ENCODE results near the gene LRRC61. TPM values are rescaled to one million over a fixed set of nuclear protein-coding genes. Genes with fewer than 3 reads are reported as not detected.

Gene LRRC61
- total and polyA plus RNA-seq, 10 donors: 4.2 to 21.7 (median 11.4) TPM

GRCh38 chr7:150329331-150330120 lies 6.4 kb downstream of the LRRC61 start:
- Histone ChIP-seq H3K27me3 (replicated peaks in 1 of 7) (no peaks in the 10 kb centered on the region), H3K9me3 (no peaks in the 10 kb centered on the region), H3K27ac (no peak overlapping the region), H3K36me3 (peaks cover 0 to 80% (median 32%) of the 10 kb centered on the region in 6 donors), H3K4me1 (peaks cover 0 to 15% (median 9%) of the 10 kb centered on the region in 6 donors), H3K4me3 (no peak overlapping the region)
- TF ChIP-seq CTCF (IDR thresholded peaks at IDR 0.05 in 8 of 11, conservative IDR thresholded peaks at IDR 0.05 in 3 of 11): no peak
- TF ChIP-seq POLR2AphosphoS5 (IDR thresholded peaks at IDR 0.05): no peak
- no peak for TF ChIP-seq POLR2A (IDR thresholded peaks at IDR 0.05)
- intact Hi-C loops (cut with DNase I; ENCODE audit: low total_unique reads): no loop called here
- DNase-seq: no peak
- WGBS, 5 donors: 80 to 89% (median 87%) methylated on average over 20 to 22 of the region's 22 CpGs

DNA sequence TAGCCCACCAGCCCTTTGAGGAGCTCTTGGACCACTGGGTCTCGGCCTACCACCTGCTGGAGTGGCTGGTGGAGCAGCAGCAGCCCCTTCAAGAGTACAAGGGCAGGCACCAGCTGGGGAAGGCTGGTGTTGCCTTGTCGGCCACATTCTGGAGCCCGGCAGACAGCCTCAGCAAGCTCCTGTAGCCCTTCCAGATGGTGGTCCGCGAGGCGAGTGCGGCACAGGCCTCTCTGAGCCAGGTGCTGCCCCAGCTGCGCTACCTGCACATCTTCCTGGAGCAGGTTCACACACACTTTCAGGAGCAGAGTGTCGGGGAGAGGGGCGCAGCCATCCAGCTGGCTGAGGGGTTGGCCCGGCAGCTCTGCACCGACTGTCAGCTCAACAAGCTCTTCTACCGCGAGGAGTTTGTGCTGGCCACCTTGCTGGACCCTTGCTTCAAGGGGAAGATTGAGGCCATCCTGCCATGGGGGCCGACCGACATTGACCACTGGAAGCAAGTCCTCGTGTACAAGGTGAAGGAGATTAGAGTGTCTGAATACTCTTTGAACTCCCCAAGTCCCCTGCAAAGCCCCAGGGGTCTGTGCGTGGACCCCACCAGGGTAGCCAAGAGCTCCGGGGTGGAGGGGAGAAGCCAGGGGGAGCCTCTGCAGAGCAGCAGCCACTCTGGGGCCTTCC lies 7.2 kb downstream of the LRRC61 start:
- H3K4me1 ChIP-seq: peaks cover 0 to 11% (median 2%) of the 10 kb centered on the region in 6 donors
- no peak overlapping the region for H3K4me3 ChIP-seq
- H3K27ac ChIP-seq: no peak overlapping the region
- 93 to 100% (median 96%) methylated on average over 3 to 19 of the region's 19 CpGs for WGBS, 5 donors
- no peaks in the 10 kb centered on the region for H3K27me3 ChIP-seq (replicated peaks in 1 of 7)
- intact Hi-C loops (cut with DNase I; ENCODE audit: low total_unique reads): no loop called here
- TF ChIP-seq POLR2A (IDR thresholded peaks at IDR 0.05): no peak
- TF ChIP-seq POLR2AphosphoS5 (IDR thresholded peaks at IDR 0.05): peak in 1 of 3 donors; percentile 17
- no peak for DNase-seq
- no peaks in the 10 kb centered on the region for H3K9me3 ChIP-seq
- H3K36me3 ChIP-seq: peaks cover 0 to 80% (median 31%) of the 10 kb centered on the region in 6 donors

GRCh38 chr7:150332852-150333635 lies 9.9 kb downstream of the LRRC61 start:
- no peak for DNase-seq
- intact Hi-C loops (cut with DNase I; ENCODE audit: low total_unique reads): no loop called here
- Histone ChIP-seq H3K36me3 (peaks cover 0 to 69% (median 36%) of the 10 kb centered on the region in 6 donors), H3K27ac (no peak overlapping the region), H3K27me3 (replicated peaks in 1 of 7) (no peaks in the 10 kb centered on the region), H3K4me1 (peaks cover 0 to 12% (median 3%) of the 10 kb centered on the region in 6 donors), H3K9me3 (no peaks in the 10 kb centered on the region), H3K4me3 (no peak overlapping the region)
- TF ChIP-seq POLR2AphosphoS5 (IDR thresholded peaks at IDR 0.05): no peak
- no peak for TF ChIP-seq CTCF (IDR thresholded peaks at IDR 0.05 in 8 of 11, conservative IDR thresholded peaks at IDR 0.05 in 3 of 11)
- WGBS, 5 donors: 92 to 95% (median 94%) methylated on average over 18 of the region's 18 CpGs

DNA sequence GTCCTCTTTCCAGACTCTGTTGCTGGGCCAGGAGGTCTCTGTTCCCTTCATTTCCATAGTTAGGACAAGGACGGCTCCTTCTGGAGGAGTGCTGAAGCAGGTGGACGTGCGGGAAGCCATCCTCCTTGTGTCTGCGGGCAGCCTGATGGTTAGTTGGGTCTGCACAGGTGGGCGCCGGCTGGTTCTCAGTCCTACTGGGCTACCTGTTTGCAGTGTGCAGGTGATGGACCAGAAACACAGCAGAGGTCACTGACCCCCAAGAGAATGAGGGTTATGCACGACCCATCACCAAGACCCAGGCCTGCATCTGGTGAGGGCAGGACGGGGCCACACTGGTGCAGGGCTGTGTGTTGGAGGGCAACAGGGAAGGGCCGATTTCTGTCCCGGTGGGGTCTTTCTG lies 10.5 kb downstream of the LRRC61 start:
- intact Hi-C loops (cut with DNase I; ENCODE audit: low total_unique reads): no loop called here
- Histone ChIP-seq H3K4me3 (no peak overlapping the region), H3K27me3 (replicated peaks in 1 of 7) (no peaks in the 10 kb centered on the region), H3K27ac (no peak overlapping the region), H3K9me3 (no peaks in the 10 kb centered on the region), H3K36me3 (peaks cover 0 to 69% (median 35%) of the 10 kb centered on the region in 6 donors), H3K4me1 (peaks cover 0 to 19% (median 5%) of the 10 kb centered on the region in 6 donors)
- TF ChIP-seq CTCF (IDR thresholded peaks at IDR 0.05 in 8 of 11, conservative IDR thresholded peaks at IDR 0.05 in 3 of 11) (no peak), POLR2A (IDR thresholded peaks at IDR 0.05) (no peak), POLR2AphosphoS5 (IDR thresholded peaks at IDR 0.05) (no peak)
- WGBS, 5 donors: 93 to 96% (median 95%) methylated on average over 10 of the region's 10 CpGs
- DNase-seq: no peak
